CD14-positive monocyte (primary cell): ENCODE results near the gene MEX3B. TPM values are rescaled to one million over a fixed set of nuclear protein-coding genes. Genes with fewer than 3 reads are reported as not detected.

Experiments
- DNase-seq, 3 donors: peaks; one replicate each; pipeline ENCODE4 v3.0.0-alpha.2; 2011 to 2022
- H2AFZ ChIP-seq: 2 replicates; pipeline ENCODE4 v1.6.0; 2012; ENCODE audit warnings: mild to moderate bottlenecking, low read depth, low read length, inconsistent platforms; ENCODE audit not compliant: insufficient read depth, poor library complexity, severe bottlenecking
- H3K27ac ChIP-seq, 2 donors: 1 replicate in 1 of 2; 2 replicates in 1 of 2; pipeline ENCODE4 v1.5.1; 2012 to 2013; ENCODE audit warnings: low read length in 2 of 2, control low read depth in 1 of 2, inconsistent platforms in 1 of 2, low read depth in 1 of 2, mild to moderate bottlenecking in 1 of 2
- H3K27me3 ChIP-seq, 2 donors: one replicate each; pipeline versions ENCODE4 v1.6.0 to v1.6.1; 2011 to 2013; ENCODE audit warnings: low read length in 2 of 2; ENCODE audit not compliant: control insufficient read depth in 2 of 2, insufficient read depth in 2 of 2
- H3K36me3 ChIP-seq, 2 donors: replicated peaks in 1 of 2; 1 replicate in 1 of 2; 2 replicates in 1 of 2; pipeline versions ENCODE4 v1.5.1 to v1.6.1; 2012 to 2013; ENCODE audit warnings: low read length in 2 of 2, control low read depth in 1 of 2, inconsistent platforms in 1 of 2, mild to moderate bottlenecking in 1 of 2; ENCODE audit not compliant: insufficient read depth in 2 of 2, control insufficient read depth in 1 of 2
- H3K4me1 ChIP-seq, 2 donors: 1 replicate in 1 of 2; 2 replicates in 1 of 2; pipeline versions ENCODE4 v1.5.1 to v1.6.1; 2012 to 2013; ENCODE audit warnings: low read length in 2 of 2, control low read depth in 1 of 2, inconsistent platforms in 1 of 2, mild to moderate bottlenecking in 1 of 2, moderate library complexity in 1 of 2; ENCODE audit not compliant: insufficient read depth in 2 of 2, control insufficient read depth in 1 of 2
- H3K4me2 ChIP-seq: replicated peaks from 2 replicates; pipeline ENCODE3; 2012; ENCODE audit warnings: low read length, moderate library complexity, mild to moderate bottlenecking; ENCODE audit not compliant: poor library complexity, severe bottlenecking; ENCODE audit errors: extremely low read depth
- H3K4me3 ChIP-seq, 3 experiments: fragments of 200-600 bp in 1 of 3; sonication (generic) in 1 of 3; replicated peaks in 1 of 3; 1 replicate in 2 of 3; 2 replicates in 1 of 3; pipeline ENCODE4 v1.5.1; 2011 to 2013; ENCODE audit warnings: low read length in 3 of 3, mild to moderate bottlenecking in 3 of 3, control low read depth in 2 of 3, low read depth in 2 of 3, inconsistent platforms in 1 of 3, moderate library complexity in 1 of 3
- H3K79me2 ChIP-seq: 2 replicates; pipeline ENCODE4 v1.6.0; 2012; ENCODE audit warnings: mild to moderate bottlenecking, control low read depth, inconsistent platforms, low read length, moderate library complexity; ENCODE audit not compliant: insufficient read depth
- H3K9ac ChIP-seq: 2 replicates; pipeline ENCODE4 v1.6.0; 2017; ENCODE audit warnings: low read length, mild to moderate bottlenecking; ENCODE audit not compliant: insufficient read depth, poor library complexity, severe bottlenecking
- H3K9me3 ChIP-seq, 2 donors: replicated peaks in 1 of 2; 1 replicate in 1 of 2; 2 replicates in 1 of 2; pipeline versions ENCODE4 v1.5.1 to v1.6.1; 2012 to 2013; ENCODE audit warnings: low read length in 2 of 2, control low read depth in 1 of 2; ENCODE audit not compliant: control insufficient read depth in 1 of 2, insufficient read depth in 1 of 2
- H4K20me1 ChIP-seq: 2 replicates; pipeline ENCODE4 v1.6.0; 2012; ENCODE audit warnings: mild to moderate bottlenecking, low read length, control low read depth, moderate library complexity; ENCODE audit not compliant: insufficient read depth
- H3K27ac Mint-ChIP-seq, 7 donors: one replicate each; pipeline ENCODE4 v1.8.0; 2020; ENCODE audit warnings: mild to moderate bottlenecking in 7 of 7, mixed read lengths in 7 of 7, moderate library complexity in 6 of 7, inconsistent platforms in 2 of 7
- H3K27me3 Mint-ChIP-seq, 3 donors: one replicate each; pipeline ENCODE4 v1.8.0; 2021 to 2022; ENCODE audit warnings: low read depth in 3 of 3, mild to moderate bottlenecking in 3 of 3, mixed read lengths in 3 of 3, moderate library complexity in 3 of 3, inconsistent platforms in 1 of 3
- H3K36me3 Mint-ChIP-seq, 2 donors: one replicate each; pipeline ENCODE4 v1.8.0; 2020; ENCODE audit warnings: mixed read lengths in 2 of 2, inconsistent platforms in 1 of 2, mild to moderate bottlenecking in 1 of 2
- H3K4me1 Mint-ChIP-seq: one replicate; pipeline ENCODE4 v1.8.0; 2020; ENCODE audit warnings: mild to moderate bottlenecking, mixed read lengths
- H3K4me3 Mint-ChIP-seq, 2 donors: one replicate each; pipeline ENCODE4 v1.8.0; 2020; ENCODE audit warnings: mild to moderate bottlenecking in 2 of 2, mixed read lengths in 2 of 2, moderate library complexity in 1 of 2
- H3K9me3 Mint-ChIP-seq, 7 donors: one replicate each; pipeline ENCODE4 v1.8.0; 2020 to 2022; ENCODE audit warnings: mixed read lengths in 7 of 7, mild to moderate bottlenecking in 6 of 7, moderate library complexity in 6 of 7, inconsistent platforms in 2 of 7
- WGBS: methylation state at CpG from one replicate; pipeline ENCODE4 v1.1.5; 2013; ENCODE audit warnings: missing lambda C conversion rate; ENCODE audit not compliant: insufficient coverage; 5-methylcytosine and 5-hydroxymethylcytosine counted together
- intact Hi-C, 2 donors: fragments of 100-400 bp; cut with micrococcal nuclease; formaldehyde crosslinking; loops; one replicate each; pipeline versions ENCODE4 v1.15.0 to v1.15.1; 2023
- polyA plus RNA-seq, 3 donors: library from polyadenylated mRNA; depleted of rRNA in 1 of 3; unstranded in 2 of 3; stranded (reverse) in 1 of 3; fragments of 300-500 nt in 2 of 3; fragments of >200 nt in 1 of 3; fragmentation: Illumina TruSeq in 2 of 3; gene quantifications; 1 replicate in 2 of 3; 2 replicates in 1 of 3; pipeline ENCODE4 v1.2.3, GENCODE V29; 2012 to 2021
- TF ChIP-seq, protein P1 (sequence below): fragments of 200-600 bp; IDR thresholded peaks from one replicate; pipeline ENCODE4 v1.8.0; 2022; ENCODE audit warnings: antibody characterized with exemption, mild to moderate bottlenecking

Gene MEX3B
- polyA plus RNA-seq, 3 donors, result 0.05 to 4.7 TPM; not detected in 1

DNA sequence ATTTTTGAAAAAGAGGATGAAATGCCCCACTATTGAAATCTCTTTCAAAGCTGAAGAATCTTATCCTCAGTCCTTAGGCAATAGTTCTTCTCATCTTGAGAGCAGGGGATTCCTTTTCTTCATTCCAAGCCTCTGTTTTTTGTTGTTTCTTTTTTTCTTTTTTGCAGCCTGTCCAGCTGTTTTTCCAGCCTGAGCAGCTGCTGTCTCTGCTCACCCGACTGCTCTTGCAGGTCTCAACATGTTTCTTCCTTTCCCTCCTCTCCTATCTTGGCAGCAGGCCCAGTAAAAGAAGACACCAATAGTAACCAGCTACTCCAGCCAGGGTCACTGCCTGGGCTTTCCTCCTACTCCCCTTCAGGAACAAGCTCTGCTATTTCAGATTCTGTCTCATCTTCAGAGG lies 23.8 kb downstream of the MEX3B start:
- no peak overlapping the region for H3K27ac ChIP-seq
- 0% methylated on average over 1 of the region's 1 CpG for WGBS
- peaks cover 12 to 13% of the 10 kb centered on the region in 2 donors for H3K4me1 ChIP-seq
- peaks cover 3 to 8% (median 5%) of the 10 kb centered on the region in 3 donors for H3K27me3 Mint-ChIP-seq
- H3K9me3 ChIP-seq, result no peaks in the 10 kb centered on the region
- no peak overlapping the region for H3K27ac Mint-ChIP-seq
- TF ChIP-seq, protein P1, sequence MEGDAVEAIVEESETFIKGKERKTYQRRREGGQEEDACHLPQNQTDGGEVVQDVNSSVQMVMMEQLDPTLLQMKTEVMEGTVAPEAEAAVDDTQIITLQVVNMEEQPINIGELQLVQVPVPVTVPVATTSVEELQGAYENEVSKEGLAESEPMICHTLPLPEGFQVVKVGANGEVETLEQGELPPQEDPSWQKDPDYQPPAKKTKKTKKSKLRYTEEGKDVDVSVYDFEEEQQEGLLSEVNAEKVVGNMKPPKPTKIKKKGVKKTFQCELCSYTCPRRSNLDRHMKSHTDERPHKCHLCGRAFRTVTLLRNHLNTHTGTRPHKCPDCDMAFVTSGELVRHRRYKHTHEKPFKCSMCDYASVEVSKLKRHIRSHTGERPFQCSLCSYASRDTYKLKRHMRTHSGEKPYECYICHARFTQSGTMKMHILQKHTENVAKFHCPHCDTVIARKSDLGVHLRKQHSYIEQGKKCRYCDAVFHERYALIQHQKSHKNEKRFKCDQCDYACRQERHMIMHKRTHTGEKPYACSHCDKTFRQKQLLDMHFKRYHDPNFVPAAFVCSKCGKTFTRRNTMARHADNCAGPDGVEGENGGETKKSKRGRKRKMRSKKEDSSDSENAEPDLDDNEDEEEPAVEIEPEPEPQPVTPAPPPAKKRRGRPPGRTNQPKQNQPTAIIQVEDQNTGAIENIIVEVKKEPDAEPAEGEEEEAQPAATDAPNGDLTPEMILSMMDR, result no peak
- no peak overlapping the region for H3K4me3 Mint-ChIP-seq
- H3K79me2 ChIP-seq, result no peaks in the 10 kb centered on the region
- no peak overlapping the region for H3K9ac ChIP-seq
- peaks cover 12% of the 10 kb centered on the region for H3K4me1 Mint-ChIP-seq
- no peaks in the 10 kb centered on the region for H4K20me1 ChIP-seq
- peaks cover 0 to 3% (median 0%) of the 10 kb centered on the region in 7 donors for H3K9me3 Mint-ChIP-seq
- intact Hi-C loops, result no loop called here
- H3K27me3 ChIP-seq, result no peaks in the 10 kb centered on the region
- no peaks in the 10 kb centered on the region for H3K36me3 ChIP-seq
- H3K4me3 ChIP-seq, result no peak overlapping the region
- no peak for DNase-seq
- no peak overlapping the region for H2AFZ ChIP-seq
- no peak overlapping the region for H3K4me2 ChIP-seq
- H3K36me3 Mint-ChIP-seq, result no peaks in the 10 kb centered on the region

DNA sequence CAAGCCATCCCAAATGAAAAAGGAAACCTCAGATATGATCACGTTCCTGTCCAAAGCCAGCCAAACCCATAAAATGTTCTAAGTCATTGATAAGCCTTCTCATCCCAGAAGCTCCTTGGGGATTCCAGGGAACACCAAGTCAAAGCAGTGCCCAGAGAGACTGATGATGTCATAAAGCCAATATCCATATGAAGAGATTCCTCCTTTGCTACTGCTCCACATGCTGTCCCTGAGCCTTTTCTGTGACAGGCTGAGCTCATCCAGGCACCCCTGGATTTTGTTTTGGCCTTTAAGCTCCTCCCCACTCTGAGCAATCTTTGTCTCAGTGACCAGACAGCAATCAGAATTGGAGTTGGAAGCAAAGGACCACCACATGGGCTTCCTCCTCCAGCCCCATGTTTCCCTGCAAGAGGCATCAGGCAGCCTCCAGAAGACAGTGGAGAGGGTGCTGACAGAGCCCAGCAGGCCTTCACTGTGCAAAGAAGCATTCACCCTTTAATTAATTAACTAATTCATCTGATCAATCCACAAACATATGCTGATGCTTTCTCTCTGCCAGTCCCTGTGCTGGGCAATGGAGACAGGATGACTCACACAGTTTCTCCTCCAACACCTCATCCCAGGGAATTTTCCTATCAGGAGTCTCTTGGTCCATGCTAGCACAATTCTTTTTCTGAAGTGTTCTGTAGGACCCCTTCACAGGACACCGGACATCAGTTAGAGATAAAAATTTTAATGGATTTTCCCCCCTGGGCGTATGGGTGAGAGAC lies 25.0 kb downstream of the MEX3B start:
- no peaks in the 10 kb centered on the region for H3K9me3 ChIP-seq
- H3K4me3 ChIP-seq, result no peak overlapping the region
- Mint-ChIP-seq H3K27me3 (peaks cover 5 to 10% (median 5%) of the 10 kb centered on the region in 3 donors), H3K9me3 (peaks cover 0 to 1% (median 0%) of the 10 kb centered on the region in 7 donors), H3K27ac (no peak overlapping the region), H3K36me3 (no peaks in the 10 kb centered on the region), H3K4me3 (no peak overlapping the region), H3K4me1 (peaks cover 12% of the 10 kb centered on the region)
- WGBS, result no CpG with 5 or more reads among the region's 3 CpGs
- H2AFZ ChIP-seq, result no peak overlapping the region
- no peaks in the 10 kb centered on the region for H3K27me3 ChIP-seq
- no peaks in the 10 kb centered on the region for H3K36me3 ChIP-seq
- TF ChIP-seq, protein P1, result no peak
- no peak overlapping the region for H3K27ac ChIP-seq
- H3K4me1 ChIP-seq, result peaks cover 12 to 13% of the 10 kb centered on the region in 2 donors
- intact Hi-C loops, result no loop called here
- DNase-seq, result no peak
- no peaks in the 10 kb centered on the region for H4K20me1 ChIP-seq
- H3K79me2 ChIP-seq, result no peaks in the 10 kb centered on the region
- no peak overlapping the region for H3K4me2 ChIP-seq
- no peak overlapping the region for H3K9ac ChIP-seq
